HG03521 (cell line): ENCODE measurements around the gene MANEAL.
A peak's percentile ranks its signal among the peaks of the same experiment; 100 is the strongest.

ENCODE experiments used
- ATAC-seq: cut with Tn5 transposase; IDR thresholded peaks from one replicate; pipeline ENCODE4 v1.9.1; 2021; ENCODE audit warnings: mild to moderate bottlenecking, moderate library complexity; ENCODE audit not compliant: unreplicated experiment

The MANEAL gene

DNA sequence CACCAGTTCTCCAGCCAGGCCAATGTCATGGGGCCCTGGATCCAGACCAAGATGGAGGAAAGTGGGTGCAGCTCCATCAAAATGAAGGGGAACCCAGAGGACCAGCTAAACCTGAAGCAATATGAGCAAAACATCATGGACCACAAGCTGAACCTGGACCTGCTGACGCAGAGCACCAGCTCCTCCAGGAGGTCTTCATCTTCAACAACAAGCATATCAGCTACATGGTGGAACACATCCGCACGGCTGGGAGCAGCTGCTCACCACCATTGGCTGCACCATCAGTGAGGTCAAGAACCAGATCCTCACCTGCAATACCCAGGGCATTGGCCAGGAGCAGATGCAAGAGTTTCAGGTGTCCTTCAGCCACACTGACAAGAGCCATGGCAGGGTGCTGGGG is 15.0 kb upstream of the MANEAL start:
- ATAC-seq, result no peak

DNA sequence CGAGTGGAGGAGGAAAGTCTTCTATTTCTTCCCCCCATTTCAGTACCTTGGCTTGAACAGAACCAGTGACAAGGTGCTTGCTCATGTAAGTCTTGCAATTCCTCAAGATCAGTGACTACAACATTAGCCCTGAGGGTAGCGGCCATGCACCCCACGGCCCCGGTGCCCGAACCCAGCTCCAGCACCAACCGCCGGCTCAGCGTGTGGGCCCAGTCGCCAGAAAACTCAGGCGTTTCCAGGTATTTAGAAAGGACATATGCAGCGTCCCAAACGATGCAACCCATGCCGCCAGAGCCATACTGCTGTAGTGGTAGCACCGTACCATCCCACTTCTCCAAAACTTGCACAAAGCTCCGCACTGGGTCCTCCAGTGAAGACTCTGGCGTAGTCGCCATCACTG is 11.2 kb upstream of the MANEAL start:
- ATAC-seq, result no peak

DNA sequence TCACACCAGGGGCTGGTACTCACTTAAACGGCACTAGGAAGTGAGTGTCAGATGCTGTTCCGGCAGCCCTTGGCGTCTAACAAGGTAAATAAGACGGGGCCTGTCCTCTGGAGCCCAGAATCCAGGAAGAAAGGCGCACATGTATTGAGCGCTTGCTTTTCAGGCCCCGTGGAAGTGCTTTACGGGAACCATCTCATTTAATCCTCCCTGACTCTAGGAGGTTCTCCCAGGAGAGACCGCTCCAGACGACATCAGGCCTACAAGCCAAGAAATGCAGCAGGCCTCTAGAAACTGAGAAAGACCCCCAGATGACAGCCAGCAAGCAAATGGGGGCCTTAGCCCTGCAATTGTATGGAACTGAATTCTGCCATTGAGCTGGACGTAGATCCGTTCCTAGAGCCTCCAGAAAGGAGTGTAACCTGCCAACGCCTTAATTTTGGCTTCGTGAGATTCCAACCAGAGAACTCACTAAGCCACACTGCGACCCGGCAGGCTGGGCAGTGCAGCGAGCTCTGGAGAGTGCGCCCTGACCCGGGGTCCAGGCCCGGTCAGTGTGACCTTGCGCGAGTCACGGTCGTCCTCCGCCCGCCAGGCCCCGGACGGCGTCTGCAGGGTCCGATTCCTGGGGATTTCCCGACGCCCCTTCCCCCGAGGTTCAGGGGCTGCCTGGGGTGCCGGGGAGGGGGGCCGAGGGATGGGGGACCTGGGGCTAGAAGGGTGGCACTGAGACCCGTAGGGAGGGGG is 532 bp upstream of the MANEAL start:
- ATAC-seq, result no peak

DNA sequence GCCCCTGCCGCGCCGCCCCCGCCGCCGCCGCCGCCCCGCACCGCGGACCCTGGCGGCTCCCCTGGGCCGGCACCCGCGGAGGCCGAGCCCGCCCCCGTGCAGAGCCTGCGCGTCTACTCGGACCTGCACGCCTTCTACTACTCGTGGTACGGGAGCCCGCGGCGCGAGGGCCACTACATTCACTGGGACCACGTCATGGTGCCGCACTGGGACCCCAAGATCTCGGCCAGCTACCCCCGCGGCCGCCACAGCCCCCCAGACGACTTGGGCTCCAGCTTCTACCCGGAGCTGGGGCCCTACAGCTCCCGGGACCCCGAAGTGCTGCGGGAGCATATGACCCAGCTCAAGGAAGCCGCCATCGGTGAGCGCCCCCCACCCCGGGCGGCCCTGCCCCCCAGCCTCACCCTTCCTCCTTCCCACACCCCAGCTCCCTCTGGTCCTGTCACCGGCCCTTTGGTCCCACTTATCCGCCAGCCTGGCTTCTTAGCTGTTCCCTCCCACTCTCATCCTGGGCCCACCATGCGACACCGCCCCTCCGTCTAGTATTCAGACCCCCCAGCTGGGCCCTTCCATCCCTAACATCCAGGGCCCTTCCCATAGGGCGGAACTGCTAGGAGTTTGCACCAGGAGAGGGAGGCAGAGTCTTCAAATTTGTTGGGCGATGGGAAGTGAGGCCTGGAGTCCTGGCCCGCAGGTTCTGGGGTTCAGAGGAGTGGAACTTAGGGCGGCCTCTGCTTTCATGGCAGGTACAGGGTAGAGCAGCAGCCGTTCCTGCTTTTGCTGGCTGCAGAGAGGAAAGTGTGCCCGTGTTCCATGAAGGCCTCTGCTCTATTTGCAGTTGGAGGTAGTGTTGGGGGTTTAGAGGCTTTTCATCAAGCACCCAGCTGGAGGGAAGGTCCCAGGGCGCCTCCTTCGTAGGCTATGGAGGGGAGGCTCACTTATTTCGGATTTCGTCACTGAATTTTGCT is 1.0 kb downstream of the MANEAL start:
- peak; percentile 28 for ATAC-seq

DNA sequence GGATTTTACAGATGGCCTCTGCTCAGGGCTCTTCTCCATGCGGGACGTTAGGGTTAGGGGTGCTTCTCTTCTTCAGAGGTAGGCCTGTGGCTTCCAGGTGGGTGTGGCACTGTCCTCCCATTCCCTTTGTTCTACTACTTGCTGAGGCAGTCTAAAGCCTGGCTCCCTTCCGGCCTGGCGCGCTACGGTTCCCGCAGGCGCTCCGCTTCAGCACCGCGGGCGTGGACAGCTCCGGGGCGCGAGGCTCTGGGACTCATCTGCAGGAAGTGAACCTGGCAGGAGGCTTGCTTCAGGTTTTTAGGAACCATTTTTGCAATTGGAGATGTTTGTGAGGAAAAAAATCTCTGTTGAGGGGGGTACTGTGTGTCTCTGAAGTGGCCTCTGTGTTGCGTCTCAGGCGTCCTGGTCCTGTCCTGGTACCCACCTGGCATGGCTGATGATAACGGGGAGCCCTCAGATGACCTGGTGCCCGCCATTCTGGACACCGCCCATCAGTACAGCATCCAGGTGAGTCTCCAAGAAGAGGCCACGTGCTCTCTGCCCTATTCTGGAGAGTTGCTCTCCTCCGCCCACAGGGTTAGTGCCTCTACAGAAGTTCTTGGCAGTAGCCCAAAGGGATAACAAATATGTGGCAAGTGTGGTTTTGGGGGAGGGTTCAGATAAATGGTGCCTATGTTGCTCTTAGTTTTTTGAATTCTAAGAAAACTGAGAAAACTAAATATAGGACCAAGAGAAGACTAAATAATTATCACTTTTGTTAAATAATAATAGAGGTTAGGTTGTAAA is 1.9 kb downstream of the MANEAL start:
- ATAC-seq, result no peak

GRCh38 chr1:37797750-37798345 is 4.2 kb downstream of the MANEAL start:
- no peak for ATAC-seq

GRCh38 chr1:37802439-37802838 is 8.8 kb downstream of the MANEAL start:
- ATAC-seq, result no peak

GRCh38 chr1:37807220-37807554 is 13.5 kb downstream of the MANEAL start:
- no peak for ATAC-seq

GRCh38 chr1:37807555-37808368 is 14.1 kb downstream of the MANEAL start, which contains the start of the genes C1orf122 and YRDC:
Gene C1orf122, plus strand, starts transcription at chr1:37807790. Its CDS starts 615 bp downstream, at chr1:37808405.
Gene YRDC, minus strand, starts transcription at chr1:37808208. Its CDS starts 28 bp downstream, at chr1:37808180.
- peak; percentile 88 for ATAC-seq

DNA sequence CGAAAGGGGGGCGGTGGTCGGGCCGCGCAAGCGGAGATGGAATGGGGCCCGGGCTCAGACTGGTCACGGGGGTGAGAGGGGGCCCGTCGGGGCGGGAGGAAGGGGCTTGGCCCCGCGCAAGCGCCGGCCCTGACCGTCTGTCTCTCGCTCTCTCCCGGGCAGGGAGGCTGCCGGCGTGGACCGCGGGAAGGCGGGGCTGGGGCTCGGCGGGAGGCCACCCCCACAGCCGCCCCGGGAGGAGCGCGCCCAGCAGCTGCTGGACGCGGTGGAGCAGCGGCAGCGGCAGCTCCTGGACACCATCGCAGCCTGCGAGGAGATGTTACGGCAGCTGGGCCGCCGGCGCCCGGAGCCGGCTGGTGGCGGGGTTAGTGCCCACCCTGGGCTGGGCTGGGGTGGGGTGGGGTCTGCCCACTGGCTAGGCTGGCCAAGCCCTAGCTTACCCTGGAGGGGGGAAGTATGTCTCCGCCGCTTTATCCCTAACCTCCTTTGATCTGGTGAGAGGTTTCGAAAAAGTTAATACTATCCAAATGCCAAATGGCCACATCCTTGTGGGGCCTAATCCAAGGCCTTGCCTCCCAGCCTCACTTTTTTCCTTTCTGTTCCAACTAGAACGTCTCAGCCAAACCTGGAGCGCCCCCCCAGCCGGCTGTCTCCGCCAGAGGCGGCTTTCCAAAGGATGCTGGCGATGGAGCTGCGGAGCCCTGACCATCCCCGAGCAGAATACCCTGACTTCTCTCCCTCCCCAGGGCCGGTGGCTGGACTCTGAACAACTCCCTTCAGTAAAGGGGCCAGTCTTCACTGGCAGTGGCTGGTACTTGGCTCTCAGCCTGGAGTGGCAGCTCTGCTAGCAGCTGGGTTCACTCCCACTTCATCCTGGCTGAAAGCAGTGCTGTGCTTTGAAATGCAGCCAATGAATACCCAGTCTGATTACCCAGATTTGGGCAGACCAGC is 15.0 kb downstream of the MANEAL start:
- peak; percentile 22 for ATAC-seq

- ATAC-seq, result no peak
Measured at GRCh38 chr1:37809942-37810341, 16.3 kb downstream of the MANEAL start.

GRCh38 chr1:37811027-37811655 is 17.5 kb downstream of the MANEAL start:
- ATAC-seq, result no peak

GRCh38 chr1:37813529-37814145 is 20.0 kb downstream of the MANEAL start:
- ATAC-seq, result no peak

DNA sequence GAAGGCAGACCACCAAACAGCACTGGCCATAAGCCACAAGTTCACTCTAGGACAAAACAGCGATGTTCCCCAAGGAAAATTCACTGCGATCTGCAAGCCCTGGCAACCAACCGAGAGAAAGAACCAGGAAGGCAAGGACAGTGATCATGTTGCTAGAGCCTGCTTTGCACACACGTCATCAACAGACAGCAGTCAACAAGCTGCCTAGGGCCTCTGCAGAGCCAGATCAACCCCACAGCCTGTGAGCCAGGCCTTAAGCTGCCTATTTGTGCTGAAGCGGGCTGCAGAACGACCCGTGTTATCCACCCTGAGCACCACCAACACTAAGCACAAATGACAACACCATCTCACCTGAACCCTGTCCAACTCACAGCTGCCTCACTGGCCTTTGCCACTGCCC is 20.6 kb downstream of the MANEAL start:
- ATAC-seq, result no peak

DNA sequence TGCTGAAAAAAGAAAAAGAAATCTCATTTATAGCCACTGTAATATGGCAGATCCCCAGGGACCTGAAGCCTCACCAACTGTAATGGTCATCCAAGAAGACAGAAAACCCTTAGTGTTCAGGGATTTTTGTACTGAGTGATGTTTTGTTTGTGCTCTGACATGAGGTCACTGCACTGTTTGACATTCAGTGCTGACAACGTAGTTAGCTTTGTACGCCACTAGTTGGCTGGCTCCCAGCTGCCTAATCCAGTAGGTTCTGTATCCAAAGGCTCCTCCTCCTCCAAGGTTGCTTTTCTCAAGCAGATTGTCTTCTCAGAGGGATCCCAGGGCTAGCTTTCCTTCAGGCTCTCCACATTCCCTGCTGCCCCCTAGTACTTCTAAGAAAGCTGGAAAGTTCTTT is 23.8 kb downstream of the MANEAL start:
- no peak for ATAC-seq

GRCh38 chr1:37821481-37821880 is 27.8 kb downstream of the MANEAL start:
- ATAC-seq, result no peak

- ATAC-seq, result no peak
Measured at GRCh38 chr1:37822906-37823815, 29.5 kb downstream of the MANEAL start.
